Stimulated activated CD4-positive, alpha-beta T cell treated with anti-CD3 and anti-CD28 coated beads, Interleukin-4, amount 100 ng/mL, for 24 hours (primary cell): Measurements from ENCODE around the gene ZKSCAN5.
"Not testable (repeated sequence)": the region's sequence is repeated elsewhere in the genome, so short reads cannot be mapped to it uniquely, and the experiment has no call there.

Source experiments
- DNase-seq: peaks from one replicate; pipeline ENCODE4 v3.0.0-alpha.2; 2020

Gene ZKSCAN5

GRCh38 chr7:99557196-99557607, 52.7 kb downstream of the ZKSCAN5 start:
- DNase-seq, result no peak

- DNase-seq, result no peak
Measured at GRCh38 chr7:99557940-99558305, 53.5 kb downstream of the ZKSCAN5 start.

GRCh38 chr7:99558306-99559174, 54.1 kb downstream of the ZKSCAN5 start, which contains the start of gene ZNF655:
TSS of gene ZNF655 (plus strand) at chr7:99558642. CDS start at chr7:99560560, 1,918 bp downstream.
- peak; percentile 89 for DNase-seq

- DNase-seq, result no peak
Measured at GRCh38 chr7:99559175-99559915, 54.9 kb downstream of the ZKSCAN5 start.

GRCh38 chr7:99560834-99561736, 56.6 kb downstream of the ZKSCAN5 start:
- no peak for DNase-seq

GRCh38 chr7:99561737-99562051, 57.2 kb downstream of the ZKSCAN5 start:
- DNase-seq, result no peak

- DNase-seq, result no peak
Measured at GRCh38 chr7:99562114-99562784, 57.8 kb downstream of the ZKSCAN5 start.

- DNase-seq, result peak; percentile 64
Measured at GRCh38 chr7:99562832-99563231, 58.4 kb downstream of the ZKSCAN5 start.

- no peak for DNase-seq
Measured at GRCh38 chr7:99563650-99564049, 59.2 kb downstream of the ZKSCAN5 start.

- DNase-seq, result not testable (repeated sequence)
Measured at GRCh38 chr7:99568770-99569169, 64.3 kb downstream of the ZKSCAN5 start.

- no peak for DNase-seq
Measured at GRCh38 chr7:99571768-99572167, 67.3 kb downstream of the ZKSCAN5 start.

- DNase-seq, result no peak
Measured at GRCh38 chr7:99573257-99573656, 68.8 kb downstream of the ZKSCAN5 start.

GRCh38 chr7:99576251-99576650, 71.8 kb downstream of the ZKSCAN5 start:
- DNase-seq, result no peak

- DNase-seq, result no peak
Measured at GRCh38 chr7:99579281-99579955, 75.0 kb downstream of the ZKSCAN5 start.

- peak; percentile 59 for DNase-seq
Measured at GRCh38 chr7:99579956-99580777, 75.7 kb downstream of the ZKSCAN5 start.

- DNase-seq, result not testable (repeated sequence)
Measured at GRCh38 chr7:99580778-99581332, 76.4 kb downstream of the ZKSCAN5 start.
